Fibroblast of lung (primary cell): ENCODE data around the gene SEMA4C. TPM values are rescaled to one million over a fixed set of nuclear protein-coding genes. Genes with fewer than 3 reads are reported as not detected.

Source experiments
- DNase-seq, 2 donors: peaks; one replicate each; pipeline versions ENCODE4 v3.0.0 to v3.0.0-alpha.2; 2010; ENCODE audit warnings: low read depth in 2 of 2
- H2AFZ ChIP-seq: 2 replicates; pipeline ENCODE4 v1.5.1; 2012; ENCODE audit warnings: low read length, control low read depth, inconsistent platforms
- H3K27ac ChIP-seq: 2 replicates; pipeline ENCODE4 v1.5.1; 2011; ENCODE audit warnings: low read length, control low read depth; ENCODE audit not compliant: insufficient read depth
- H3K27me3 ChIP-seq: 2 replicates; pipeline ENCODE4 v1.5.1; 2011; ENCODE audit warnings: mild to moderate bottlenecking, low read length; ENCODE audit not compliant: control insufficient read depth, insufficient read depth
- H3K36me3 ChIP-seq: 2 replicates; pipeline ENCODE4 v1.5.1; 2011; ENCODE audit warnings: low read length; ENCODE audit not compliant: control insufficient read depth, insufficient read depth
- H3K4me1 ChIP-seq: 2 replicates; pipeline ENCODE4 v1.5.1; 2011; ENCODE audit warnings: low read length; ENCODE audit not compliant: control insufficient read depth, insufficient read depth; ENCODE audit errors: extremely low read depth
- H3K4me2 ChIP-seq: 2 replicates; pipeline ENCODE4 v1.5.1; 2011; ENCODE audit warnings: low read length, control low read depth; ENCODE audit not compliant: insufficient read depth; ENCODE audit errors: extremely low read depth
- H3K4me3 ChIP-seq, 4 experiments: fragments of 200-600 bp in 1 of 4; sonication (generic) in 1 of 4; replicated peaks in 1 of 4; 2 replicates each; pipeline ENCODE4 v1.5.1; 2011 to 2016; ENCODE audit warnings: low read length in 4 of 4, low read depth in 3 of 4, mild to moderate bottlenecking in 3 of 4, control low read depth in 2 of 4, inconsistent platforms in 1 of 4, mixed read lengths in 1 of 4; ENCODE audit not compliant: insufficient read depth in 1 of 4; ENCODE audit errors: control extremely low read depth in 1 of 4
- H3K79me2 ChIP-seq: 2 replicates; pipeline ENCODE4 v1.5.1; 2012; ENCODE audit warnings: mild to moderate bottlenecking, low read length, inconsistent platforms; ENCODE audit not compliant: control insufficient read depth, insufficient read depth
- H3K9ac ChIP-seq: 2 replicates; pipeline ENCODE4 v1.5.1; 2011; ENCODE audit warnings: mild to moderate bottlenecking, low read length, control low read depth; ENCODE audit not compliant: insufficient read depth
- H3K9me3 ChIP-seq: 2 replicates; pipeline ENCODE4 v1.5.1; 2012; ENCODE audit warnings: low read depth, low read length; ENCODE audit not compliant: control insufficient read depth, insufficient read depth
- H4K20me1 ChIP-seq: 2 replicates; pipeline ENCODE4 v1.5.1; 2011; ENCODE audit warnings: low read length; ENCODE audit not compliant: control insufficient read depth, insufficient read depth; ENCODE audit errors: extremely low read depth
- EZH2 ChIP-seq: IDR thresholded peaks from 2 replicates; pipeline ENCODE4 v1.5.1; 2012; ENCODE audit warnings: low read length, control low read depth, mild to moderate bottlenecking; ENCODE audit errors: missing control alignments
- polyA plus RNA-seq, 2 donors: library from polyadenylated mRNA; depleted of rRNA in 1 of 2; stranded (reverse) in 1 of 2; unstranded in 1 of 2; fragments of >200 nt; gene quantifications; 2 replicates each; pipeline ENCODE4 v1.2.1, GENCODE V29; 2011 to 2012; ENCODE audit warnings: missing spikeins in 1 of 2
- total RNA-seq: library from RNA; depleted of rRNA; stranded (reverse); fragments of >200 nt; gene quantifications from 2 replicates; pipeline ENCODE4 v1.2.1, GENCODE V29; 2014
- TF ChIP-seq, protein P1 (sequence below), 2 donors: IDR thresholded peaks in 1 of 2; conservative IDR thresholded peaks in 1 of 2; 1 replicate in 1 of 2; 2 replicates in 1 of 2; pipeline ENCODE4 v1.5.1; 2011 to 2012; ENCODE audit warnings: low read length in 2 of 2, control low read depth in 1 of 2, inconsistent platforms in 1 of 2, low read depth in 1 of 2, mild to moderate bottlenecking in 1 of 2

The SEMA4C gene
- total and polyA plus RNA-seq, 2 donors (not counting 1 experiment from before 2014, with no cell fraction given) = 12.7 to 17.5 TPM

DNA sequence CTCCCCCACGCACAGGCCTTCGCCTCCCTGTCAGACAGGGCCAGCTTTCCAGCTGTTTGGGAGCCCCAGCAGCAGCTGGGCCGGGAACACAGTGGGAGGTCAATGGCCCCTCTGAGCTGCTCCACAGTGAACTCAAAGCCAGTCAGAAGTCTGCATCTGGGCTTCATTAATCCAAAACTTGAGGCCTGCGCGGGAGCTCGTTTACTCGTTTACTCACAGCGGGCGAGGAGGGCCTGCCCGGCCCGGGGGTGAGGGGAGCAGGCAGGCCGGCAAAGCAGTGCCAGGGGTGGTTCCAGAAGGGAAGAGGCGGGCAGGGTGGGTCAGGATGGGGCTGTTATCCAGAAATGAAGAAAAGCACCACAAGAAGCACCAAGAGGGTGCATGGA is 36.8 kb upstream of the SEMA4C start:
- peak in 1 of 2 donors; percentile 56 for DNase-seq
- Histone ChIP-seq H3K27me3 (no peaks in the 10 kb centered on the region), H3K4me3 (peak overlapping the region in 1 of 4 experiments; percentile 27), H3K4me2 (no peak overlapping the region), H3K4me1 (peaks cover 12% of the 10 kb centered on the region), H3K36me3 (no peaks in the 10 kb centered on the region), H3K79me2 (no peaks in the 10 kb centered on the region), H3K9me3 (no peaks in the 10 kb centered on the region), H3K27ac (no peak overlapping the region), H2AFZ (peak overlapping the region; percentile 44), H3K9ac (peak overlapping the region; percentile 7), H4K20me1 (no peaks in the 10 kb centered on the region)
- no peak for TF ChIP-seq EZH2
- TF ChIP-seq, protein P1, sequence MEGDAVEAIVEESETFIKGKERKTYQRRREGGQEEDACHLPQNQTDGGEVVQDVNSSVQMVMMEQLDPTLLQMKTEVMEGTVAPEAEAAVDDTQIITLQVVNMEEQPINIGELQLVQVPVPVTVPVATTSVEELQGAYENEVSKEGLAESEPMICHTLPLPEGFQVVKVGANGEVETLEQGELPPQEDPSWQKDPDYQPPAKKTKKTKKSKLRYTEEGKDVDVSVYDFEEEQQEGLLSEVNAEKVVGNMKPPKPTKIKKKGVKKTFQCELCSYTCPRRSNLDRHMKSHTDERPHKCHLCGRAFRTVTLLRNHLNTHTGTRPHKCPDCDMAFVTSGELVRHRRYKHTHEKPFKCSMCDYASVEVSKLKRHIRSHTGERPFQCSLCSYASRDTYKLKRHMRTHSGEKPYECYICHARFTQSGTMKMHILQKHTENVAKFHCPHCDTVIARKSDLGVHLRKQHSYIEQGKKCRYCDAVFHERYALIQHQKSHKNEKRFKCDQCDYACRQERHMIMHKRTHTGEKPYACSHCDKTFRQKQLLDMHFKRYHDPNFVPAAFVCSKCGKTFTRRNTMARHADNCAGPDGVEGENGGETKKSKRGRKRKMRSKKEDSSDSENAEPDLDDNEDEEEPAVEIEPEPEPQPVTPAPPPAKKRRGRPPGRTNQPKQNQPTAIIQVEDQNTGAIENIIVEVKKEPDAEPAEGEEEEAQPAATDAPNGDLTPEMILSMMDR (conservative IDR thresholded peaks at IDR 0.05 in 1 of 2, IDR thresholded peaks at IDR 0.05 in 1 of 2; ENCODE audit: low read depth in 1 of 2, low read length in 2 of 2) = no peak

DNA sequence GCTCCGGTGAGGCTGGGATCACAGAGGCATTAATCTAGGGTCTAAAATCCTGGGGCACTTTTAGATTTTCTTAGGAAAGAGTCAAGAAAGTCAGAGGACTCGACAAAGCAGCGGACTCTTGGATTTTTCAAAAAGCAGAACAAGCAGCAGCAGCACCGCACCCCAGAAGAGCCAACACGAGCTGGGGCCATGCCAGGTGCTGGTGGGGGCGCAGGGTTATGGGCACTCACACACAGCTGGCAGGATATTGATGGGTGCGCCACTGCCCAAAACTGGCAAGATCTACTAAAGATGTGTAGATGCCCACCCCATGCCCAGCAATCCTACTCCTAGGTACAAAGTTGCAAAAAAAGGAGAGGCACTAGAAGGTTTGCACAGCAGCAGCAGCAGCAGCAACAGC is 33.9 kb upstream of the SEMA4C start:
- Histone ChIP-seq H3K9me3 (no peaks in the 10 kb centered on the region), H3K4me2 (no peak overlapping the region), H3K9ac (no peak overlapping the region), H3K27ac (no peak overlapping the region), H2AFZ (no peak overlapping the region), H3K27me3 (no peaks in the 10 kb centered on the region), H3K79me2 (no peaks in the 10 kb centered on the region), H4K20me1 (no peaks in the 10 kb centered on the region), H3K36me3 (no peaks in the 10 kb centered on the region), H3K4me1 (peaks cover 12% of the 10 kb centered on the region), H3K4me3 (no peak overlapping the region)
- DNase-seq = no peak
- TF ChIP-seq, protein P1 (conservative IDR thresholded peaks at IDR 0.05 in 1 of 2, IDR thresholded peaks at IDR 0.05 in 1 of 2; ENCODE audit: low read depth in 1 of 2, low read length in 2 of 2) = no peak
- TF ChIP-seq EZH2 = no peak

DNA sequence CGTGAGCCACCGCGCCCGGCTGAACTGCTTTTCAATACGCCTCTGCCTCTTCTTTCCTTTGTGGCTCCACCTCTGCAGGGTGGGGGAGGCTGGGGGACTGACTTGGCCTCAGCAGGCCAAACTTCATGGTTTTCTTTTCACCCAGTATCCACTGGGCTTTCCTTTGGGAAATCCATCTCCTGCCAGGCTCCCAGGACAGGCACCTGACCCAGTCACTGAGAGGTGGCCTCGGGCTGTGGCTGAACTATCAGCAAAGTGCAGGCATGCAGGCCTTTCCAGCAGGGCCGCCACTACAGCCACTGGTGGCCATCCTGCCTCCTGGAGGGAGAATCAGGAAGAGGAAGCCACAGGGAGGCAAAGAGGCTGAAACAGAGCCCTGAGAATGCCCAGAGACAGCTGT is 33.4 kb upstream of the SEMA4C start:
- H3K27ac ChIP-seq = no peak overlapping the region
- TF ChIP-seq EZH2 = no peak
- TF ChIP-seq, protein P1 (conservative IDR thresholded peaks at IDR 0.05 in 1 of 2, IDR thresholded peaks at IDR 0.05 in 1 of 2; ENCODE audit: low read depth in 1 of 2, low read length in 2 of 2) = no peak
- peaks cover 12% of the 10 kb centered on the region for H3K4me1 ChIP-seq
- no peak overlapping the region for H3K4me2 ChIP-seq
- no peaks in the 10 kb centered on the region for H3K79me2 ChIP-seq
- no peak overlapping the region for H3K9ac ChIP-seq
- H3K36me3 ChIP-seq = no peaks in the 10 kb centered on the region
- H3K4me3 ChIP-seq = no peak overlapping the region
- no peak for DNase-seq
- no peaks in the 10 kb centered on the region for H3K27me3 ChIP-seq
- H3K9me3 ChIP-seq = no peaks in the 10 kb centered on the region
- H2AFZ ChIP-seq = no peak overlapping the region
- no peaks in the 10 kb centered on the region for H4K20me1 ChIP-seq
